ENCODE results near the gene CSMD2.

The CSMD2 gene

DNA sequence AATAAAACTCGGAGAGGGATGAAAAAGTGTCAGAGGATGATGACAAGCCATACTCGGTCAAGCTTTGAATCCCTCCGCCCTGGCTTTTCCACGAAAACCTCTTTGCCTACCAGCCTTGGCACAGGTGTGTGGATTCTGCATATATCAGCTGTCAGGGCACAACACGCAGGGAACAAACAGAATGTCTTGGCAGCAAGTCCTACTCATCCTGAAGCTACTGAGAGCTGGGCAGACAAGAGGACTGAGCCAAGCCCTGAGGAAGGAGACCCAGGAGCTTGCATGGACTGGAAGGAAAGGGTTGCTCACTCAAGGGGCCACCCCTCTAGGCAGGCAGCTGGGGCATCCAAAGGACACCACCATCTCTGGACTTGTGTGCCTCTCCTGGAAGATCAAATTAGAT lies 168.7 kb downstream of the CSMD2 start:
- no peak for DNase-seq

DNA sequence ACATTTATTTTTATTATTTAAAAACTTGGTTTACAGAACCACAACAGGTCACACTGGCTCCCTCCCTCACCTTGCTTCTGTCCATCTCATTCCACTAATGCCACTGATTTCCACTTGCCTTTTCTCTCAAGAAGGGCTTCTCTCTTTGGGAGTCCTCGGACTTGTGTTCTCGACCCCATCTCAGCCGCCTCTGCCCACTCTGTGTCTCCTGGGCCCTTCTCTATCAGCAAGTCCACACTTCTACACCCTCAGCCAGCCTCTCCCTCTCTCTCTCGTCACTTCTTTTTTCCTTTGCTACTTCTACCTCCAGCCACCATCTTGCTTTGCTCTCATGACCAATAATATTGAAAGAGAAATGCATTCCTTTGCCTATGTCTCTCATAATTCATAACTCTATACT lies 171.7 kb downstream of the CSMD2 start:
- DNase-seq, result no peak

DNA sequence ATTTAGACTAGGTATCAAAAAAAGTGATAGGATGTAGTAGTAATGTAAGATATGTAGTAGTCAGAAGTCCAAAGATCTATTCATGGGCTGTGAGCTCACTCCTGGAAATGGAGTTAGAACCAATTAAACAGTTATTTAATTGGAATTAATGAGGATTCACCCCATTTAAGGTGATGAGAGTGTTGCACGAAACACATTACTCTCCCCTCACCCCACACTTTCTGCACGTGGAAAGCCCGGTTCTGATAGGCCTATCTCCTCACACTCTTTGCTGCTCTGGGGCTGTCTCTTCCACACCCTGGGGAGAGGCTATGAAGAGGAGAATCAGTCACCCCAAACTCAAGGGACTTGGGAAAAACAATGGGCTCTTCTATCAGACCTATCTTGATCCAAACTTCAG lies 174.7 kb downstream of the CSMD2 start:
- DNase-seq, result no peak

DNA sequence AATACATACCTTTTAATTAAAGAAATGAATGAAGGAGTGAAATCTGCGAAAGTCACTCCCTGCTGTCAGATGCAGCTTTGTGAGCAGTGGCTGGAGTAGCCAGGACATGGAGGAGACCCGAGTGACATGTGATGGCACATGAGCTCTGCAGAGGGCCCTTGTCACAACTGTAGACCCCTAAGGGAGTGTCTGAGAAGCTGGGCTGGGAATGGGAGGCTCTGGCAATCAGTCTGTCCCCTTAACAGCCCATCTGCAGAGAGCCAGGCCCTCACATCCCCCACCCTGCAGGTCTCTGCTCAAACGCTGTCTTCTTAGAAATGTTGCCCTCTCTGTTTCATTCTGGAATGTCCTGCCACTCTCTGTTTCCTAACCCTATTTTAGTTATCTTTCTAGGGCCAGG lies 176.9 kb downstream of the CSMD2 start:
- DNase-seq, result no peak

DNA sequence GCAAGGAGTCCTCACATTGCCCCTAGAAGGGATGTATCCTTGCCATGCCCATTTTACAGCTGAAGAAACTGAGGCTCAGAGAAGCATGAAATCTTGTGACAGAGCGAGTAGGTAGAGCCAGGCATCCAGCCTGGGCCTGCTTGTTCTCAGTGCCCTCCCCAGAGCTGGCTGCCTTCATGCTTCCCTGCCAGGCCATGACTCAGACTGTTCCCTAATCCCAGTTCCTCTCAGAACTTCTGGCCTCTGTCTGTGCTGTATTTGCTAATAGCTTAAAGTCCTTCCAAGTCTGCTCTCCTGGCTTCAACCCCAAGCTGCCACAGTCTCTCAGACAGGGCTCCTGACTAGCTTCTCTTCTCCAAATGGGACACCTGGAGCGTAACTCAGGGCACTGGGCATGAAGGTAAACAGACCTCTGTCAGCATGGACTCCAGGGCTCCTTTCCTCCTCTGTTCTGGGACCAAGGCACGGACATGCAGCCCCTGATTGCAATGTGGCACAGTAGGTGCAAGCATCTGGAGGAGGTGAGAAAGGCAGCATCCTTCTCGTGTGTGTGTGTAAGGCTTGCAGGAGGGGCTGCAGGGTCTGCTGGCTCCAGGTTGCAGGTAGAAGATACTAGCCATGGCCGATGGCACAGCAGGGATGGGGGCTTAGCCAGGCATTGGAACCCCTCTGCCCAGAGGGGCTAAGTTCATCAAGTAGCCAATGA lies 178.5 kb downstream of the CSMD2 start:
- DNase-seq, result no peak

DNA sequence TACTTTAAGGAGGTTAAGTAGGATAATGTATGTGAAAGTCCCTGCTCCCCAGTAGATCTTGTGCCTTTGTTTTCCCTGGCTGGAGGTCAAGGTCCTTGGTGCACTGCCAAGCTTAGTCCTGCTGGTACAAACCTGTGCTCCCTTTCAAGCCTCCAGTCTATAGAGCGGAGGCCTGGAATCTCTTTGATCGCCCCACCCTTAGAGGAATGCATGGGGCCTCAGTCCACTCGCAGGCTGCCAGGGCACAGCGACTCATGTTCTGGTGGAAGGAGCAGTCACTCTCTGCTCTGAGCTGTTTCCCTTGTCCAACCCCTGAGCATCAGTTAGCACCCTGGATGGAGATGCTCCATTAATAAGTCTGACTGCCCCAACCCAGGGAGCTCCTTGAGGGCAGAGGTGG lies 179.4 kb downstream of the CSMD2 start:
- DNase-seq, result no peak

DNA sequence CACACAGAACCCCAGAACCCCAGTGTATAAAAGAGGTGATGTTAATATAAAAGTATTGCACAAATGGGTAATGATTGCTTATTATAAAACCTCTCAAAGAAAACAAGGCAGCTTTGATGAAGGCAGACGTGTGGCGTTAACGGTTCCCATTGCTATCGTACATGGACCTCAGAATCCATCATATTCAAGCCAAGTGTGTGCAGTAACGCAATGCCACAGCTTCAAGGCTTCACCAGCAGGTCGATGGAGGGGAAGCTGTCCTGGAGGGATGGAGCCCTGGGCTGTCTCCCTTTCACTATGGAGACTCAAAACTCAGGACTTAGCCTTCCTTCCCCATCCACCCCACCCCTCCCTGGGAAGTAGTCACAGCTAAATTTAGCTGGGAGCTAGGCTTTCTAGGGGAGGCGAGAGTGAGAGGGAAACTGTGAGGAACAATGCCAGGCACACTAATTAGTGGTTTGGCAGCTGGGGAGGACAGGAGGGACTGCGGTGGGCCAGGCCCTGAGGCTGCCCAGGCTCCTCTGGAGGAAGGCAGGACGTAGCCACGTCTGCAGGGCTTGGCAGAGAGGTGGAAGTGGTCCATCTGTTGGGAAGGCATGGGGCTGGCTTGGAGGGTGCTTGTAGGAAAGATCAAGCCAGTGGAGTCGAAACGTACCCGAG lies 180.0 kb downstream of the CSMD2 start:
- DNase-seq, result peak in 2 of 3 experiments; percentile 14 to 56

DNA sequence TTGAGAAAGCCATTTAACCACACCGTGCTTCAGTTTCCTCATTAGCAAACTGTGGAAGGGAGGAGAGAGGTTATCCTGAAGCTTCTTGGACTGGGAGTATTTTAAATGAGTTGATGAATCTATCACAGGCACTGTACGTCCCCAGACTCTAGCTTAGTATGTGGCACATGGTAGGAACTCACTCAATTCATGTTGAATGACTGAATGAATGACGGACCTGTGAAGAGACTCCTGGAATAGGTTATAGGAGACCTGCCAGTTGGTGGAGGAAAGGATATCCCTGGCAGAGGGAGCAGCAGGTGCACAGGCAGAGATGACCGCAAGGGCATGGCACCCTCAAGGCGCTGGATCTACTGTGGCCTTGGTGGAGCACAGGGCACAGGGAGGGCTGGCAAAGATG lies 182.6 kb downstream of the CSMD2 start:
- no peak for DNase-seq

DNA sequence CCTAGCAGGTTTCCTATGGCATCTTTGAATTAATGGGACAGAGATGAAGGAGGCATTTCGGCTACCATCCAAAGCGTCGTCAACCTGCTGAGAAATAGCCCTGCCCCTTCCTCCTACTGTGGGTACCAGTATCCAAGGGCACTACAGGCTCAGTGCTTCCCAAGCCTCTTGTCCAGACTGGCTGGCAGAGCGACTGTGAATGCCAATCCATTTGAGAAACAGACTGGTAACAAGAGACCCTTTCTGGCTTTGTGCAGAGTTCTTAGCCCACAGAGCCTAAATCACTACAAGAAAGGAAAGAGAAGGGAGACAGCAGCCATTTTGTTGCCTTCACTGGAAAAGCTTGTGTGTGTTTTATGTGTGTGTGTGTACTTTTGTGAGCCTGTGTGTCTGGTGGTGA lies 185.7 kb downstream of the CSMD2 start:
- DNase-seq, result no peak

DNA sequence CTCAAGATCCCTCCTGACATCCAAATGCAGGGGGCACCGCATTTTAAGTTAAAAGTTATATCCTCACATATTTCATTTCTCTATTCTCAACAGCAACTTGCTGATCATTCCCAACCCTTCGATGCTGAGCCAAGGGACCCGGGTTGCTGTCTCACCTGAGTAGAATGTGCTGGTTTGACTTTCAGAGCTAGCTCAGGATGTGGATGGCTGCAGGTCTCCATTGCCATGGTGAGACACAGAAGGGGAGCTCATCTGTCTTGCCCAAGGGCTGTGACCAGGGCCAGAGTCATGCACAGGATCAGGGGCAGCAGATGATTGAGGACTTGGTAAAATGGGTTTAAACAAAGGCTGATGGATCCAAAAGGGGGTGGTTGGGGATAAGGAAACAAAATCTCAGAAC lies 189.1 kb downstream of the CSMD2 start:
- DNase-seq, result no peak

DNA sequence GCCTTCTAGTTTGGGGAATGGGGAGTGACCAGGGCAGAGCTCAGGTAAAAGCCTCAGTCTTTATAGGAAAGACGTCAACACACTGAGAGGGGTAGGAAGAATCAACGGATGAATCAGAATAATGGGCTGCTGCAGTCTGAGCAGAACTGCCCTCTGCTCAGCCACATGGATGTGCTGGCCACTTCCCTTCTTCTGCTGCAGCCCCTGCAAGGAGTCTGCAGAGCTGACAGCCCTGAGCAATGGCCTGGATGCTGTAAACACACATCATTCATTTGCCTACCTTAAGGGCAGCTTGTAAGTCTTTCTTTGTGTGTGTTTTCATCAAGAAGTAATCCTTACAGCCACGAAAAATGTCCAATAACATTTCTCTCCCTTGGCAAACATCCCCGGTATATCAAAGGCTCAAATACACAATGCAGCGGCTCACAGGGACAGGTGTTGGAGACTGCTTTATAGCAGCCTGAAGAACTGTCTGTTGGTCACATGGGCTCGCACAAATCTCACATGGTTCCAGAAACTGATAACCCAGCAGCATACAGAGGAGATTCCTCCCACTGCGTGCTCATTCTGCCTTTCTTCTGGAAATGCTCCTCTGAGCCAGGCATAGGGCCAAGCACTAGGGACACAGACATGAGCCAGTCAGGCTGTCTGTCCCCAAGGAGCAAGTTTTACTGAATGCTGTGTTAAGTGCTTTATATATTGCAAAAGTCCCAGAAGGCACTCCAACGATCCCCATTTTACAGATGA lies 191.1 kb downstream of the CSMD2 start:
- peak in 1 of 3 experiments; percentile 52 for DNase-seq

DNA sequence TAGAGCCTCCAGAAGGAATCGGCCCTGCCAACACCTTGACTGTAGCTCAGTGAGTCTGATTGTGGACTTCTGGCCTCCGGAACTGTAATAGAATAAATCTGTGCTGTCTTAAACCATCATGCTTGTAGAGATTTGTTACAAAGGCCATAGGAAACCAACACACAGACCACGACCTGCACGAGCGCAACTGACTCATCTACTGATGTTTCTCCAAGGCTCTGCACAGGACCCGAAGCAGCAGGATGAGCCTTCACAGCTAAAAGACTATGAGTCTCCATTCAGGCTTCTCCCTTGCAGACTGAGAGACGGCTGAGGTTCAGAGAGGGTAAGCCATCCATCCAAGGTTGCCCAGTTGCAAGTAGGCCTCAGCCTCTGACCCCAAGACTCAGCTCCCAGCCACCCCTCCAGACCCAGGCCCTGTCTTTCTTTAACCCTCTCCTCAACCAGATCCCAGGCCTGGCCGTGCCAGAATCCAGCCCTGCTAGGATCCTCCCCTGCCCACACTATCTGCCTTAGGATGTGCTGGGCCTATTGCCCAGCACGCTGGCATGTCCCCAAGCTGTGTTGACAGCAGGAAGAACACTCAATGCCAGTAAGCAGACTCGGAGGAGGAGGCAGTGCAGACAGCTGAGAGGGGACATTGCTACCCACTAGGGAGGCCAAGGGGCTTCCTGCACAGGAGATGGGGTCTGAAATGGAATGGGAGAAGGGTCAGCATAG lies 192.2 kb downstream of the CSMD2 start:
- no peak for DNase-seq

DNA sequence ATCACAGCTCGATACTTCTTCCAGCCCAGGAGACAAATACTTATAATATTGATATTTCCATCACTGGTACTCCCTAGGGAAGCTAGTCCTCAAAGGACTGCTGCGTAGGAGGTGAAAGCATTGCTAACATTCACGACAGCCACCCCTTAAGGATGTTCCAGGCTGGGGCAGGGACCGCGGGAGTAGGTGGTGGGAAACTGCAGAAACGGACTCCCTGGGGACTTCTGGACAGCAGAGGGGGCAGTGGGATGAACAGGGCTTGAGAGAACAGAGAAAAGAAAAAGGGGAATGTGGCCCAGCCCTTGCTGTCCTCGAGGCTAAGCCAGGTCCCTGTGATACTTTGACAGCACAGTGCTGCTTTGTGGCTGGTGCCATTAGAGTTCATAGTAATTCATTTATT lies 193.1 kb downstream of the CSMD2 start:
- no peak for DNase-seq

DNA sequence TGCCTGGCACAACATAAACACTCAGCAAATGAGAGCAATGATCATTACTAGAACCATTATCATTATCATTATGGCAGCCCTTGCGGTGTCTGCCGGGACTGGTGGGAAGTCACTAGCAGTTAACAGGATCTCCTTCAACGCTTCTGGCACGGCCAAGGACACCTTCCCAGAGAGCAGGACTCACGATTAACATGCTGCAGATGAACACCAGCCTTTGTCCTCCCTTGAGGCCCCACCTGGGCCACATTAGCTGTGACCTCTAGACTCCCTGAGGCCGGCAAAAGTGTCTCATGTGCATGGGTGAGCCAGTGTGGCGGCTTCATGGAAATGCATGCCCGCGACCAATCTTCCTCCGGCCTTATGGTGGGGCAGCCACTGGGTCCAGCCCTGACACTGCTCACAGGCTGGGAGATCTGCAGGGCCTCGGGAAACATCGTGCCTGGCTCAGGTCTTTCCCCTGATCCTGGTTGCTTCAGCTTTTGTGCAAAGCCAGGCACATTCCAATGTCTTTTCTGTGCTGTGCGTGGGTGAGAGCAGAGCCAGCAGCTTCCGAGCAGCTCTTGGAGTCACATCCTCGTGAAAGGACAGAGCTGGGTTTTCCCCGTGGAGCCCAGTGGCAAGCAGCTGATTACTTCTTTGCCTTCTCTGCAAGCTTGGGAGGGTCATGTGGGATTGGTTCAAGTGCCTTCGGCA lies 193.9 kb downstream of the CSMD2 start:
- no peak for DNase-seq

DNA sequence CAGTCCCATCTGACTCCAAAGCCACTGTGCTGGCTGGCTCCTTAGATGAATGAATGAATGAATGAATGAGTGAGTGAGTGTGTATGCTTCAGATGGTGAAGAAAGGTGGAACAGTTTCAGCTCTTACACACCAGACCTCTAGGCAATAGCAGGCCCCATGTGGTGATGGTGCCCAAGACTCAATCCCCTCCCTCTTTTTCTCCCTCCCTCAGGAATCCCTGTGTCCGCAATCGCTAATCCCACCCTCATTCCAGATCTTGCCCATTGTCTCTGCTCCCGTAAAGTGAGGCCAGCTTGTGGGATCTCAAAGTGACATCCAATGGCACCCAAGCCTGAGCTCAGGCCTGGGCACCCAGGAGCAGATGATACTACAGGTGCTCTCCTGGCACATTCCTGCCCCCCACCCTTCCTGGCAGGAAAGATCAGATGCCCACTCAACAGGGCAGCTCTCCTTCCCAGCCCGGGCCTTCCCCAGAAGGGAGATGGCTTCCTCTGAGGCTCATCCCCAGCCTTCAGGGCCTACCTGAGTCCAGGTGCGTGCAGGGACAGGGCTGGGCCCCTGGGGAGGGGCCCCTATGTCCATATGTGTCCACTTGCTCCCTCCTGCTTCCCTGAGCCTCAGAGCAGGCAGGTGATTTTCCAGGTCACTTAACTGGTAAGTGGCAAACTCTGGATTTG lies 194.7 kb downstream of the CSMD2 start:
- DNase-seq, result no peak

DNA sequence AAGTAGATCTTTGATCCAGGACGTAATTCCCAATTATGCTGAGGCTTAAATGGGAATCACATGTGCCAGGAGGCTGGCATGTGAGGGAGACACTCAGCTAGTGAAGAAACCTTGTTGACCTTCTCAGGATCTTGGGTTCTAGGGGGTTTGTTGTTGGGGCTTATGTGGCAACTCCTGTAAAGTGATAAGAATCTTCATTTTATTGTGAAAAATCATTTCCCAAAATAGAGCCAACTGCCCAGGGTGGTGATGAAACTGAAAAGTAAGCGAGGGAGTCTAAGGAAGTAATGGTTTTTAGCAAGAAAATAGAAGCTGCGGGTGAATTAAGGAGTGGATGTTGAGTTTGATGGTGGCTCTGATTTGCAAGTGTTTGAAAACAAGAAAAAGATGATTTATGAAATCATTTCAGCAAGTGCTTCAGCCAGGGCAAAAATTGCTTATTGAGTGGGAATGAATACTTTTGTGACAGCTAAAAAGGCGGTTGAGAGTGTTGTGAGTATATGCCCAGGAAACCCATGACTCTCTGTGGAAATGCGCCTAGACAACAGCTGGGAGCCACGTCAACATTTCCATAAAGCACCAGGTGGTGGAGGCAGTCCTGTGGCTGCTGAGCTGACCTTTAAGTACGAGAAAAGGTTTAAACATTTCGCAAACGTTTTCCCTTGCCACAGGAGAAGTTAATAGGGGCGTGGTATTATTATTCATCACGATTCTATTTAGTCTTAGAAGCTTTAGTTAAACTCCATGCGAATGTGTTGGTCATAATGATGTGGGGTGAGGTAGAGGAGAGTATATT lies 198.5 kb downstream of the CSMD2 start:
- DNase-seq, result peak in 2 of 3 experiments; percentile 13 to 70

DNA sequence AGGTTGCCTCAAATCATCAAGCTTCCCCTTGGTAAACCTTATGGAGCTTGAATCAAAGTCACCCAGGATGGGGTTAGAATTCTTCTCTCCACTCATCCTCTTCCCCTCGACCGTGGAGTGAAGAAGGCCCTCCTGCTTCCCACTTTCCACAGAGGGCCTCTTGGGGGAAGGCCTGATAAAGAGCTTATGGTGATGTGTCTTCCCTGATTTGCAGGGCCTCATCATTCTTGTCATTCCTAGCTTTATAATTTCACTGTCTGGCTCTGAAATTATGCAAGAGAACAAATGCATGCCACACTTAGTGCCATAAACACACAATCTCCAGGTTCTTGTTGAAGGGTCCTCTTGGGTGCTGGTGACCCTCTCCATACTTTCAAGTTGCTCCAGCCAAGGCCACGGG lies 199.9 kb downstream of the CSMD2 start:
- no peak for DNase-seq

DNA sequence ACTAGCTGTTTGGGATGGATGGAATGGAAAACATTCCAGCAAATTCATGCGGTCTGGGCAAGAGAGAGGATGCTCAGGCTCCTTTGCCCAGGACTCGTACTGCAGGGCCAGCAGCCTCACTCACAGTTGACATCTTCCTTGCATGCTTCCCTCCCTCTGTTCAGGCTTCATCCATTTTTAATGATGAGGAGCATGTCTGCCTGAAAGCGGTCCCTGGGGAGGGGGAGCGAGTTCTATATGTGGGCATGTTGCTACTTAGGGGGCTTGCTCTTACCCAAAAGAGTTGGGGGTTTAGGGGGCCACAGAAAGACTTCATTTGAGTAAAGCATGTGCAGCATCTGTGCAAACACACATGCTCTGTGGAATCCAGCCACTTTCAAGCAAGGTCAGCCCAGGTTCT lies 203.0 kb downstream of the CSMD2 start:
- no peak for DNase-seq

DNA sequence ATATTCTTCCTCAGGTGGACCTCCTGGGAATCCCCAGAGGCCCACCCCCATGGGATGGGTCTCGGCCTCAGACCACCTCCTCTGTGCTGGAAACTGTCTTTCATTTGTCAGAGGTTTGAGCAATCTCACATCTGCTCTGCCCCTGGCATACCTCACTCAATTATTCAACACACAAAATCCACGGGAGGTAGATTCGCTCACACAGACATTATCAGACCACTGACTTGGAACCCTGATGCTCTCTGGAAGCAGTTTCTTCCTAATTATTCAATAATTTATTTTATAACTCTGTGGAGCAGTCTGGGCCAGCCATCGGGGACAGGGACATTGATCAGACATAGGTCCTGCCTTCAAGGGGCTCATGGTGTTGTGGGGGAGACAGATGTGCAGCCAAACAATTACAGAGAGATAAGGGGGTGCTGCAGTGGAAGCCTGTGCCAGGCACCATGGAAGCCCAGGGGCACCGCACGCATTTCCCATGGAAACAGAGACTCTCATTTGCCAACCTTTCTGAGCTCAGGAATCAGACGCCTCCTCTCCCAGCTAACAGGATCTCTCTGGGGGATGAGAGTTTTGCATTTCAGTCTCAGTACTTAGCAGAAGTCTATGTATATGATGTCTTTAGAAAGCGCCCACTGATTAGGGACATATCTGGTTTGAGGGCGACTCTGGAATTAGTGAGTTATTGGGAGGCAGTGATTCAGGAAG lies 204.7 kb downstream of the CSMD2 start:
- no peak for DNase-seq

DNA sequence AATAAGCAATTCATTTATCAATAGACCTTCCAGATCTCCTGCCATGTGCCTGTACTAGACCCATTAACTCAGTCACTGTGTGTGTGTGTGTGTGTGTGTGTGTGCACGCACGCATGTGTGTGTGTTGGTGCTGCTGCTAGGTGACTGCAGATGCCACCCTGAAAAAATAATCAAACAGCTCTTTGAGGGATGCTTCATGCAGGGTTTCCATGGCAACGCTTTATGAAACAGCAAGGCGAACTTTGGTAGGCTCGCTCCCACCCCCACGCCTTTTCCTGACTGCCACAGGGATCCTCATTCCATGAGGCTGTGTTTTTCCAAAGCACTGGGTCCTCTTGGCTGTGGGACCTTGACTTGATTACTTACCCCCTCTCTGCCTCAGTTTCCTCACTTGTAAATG lies 207.2 kb downstream of the CSMD2 start:
- peak in 2 of 3 experiments; percentile 17 to 59 for DNase-seq

DNA sequence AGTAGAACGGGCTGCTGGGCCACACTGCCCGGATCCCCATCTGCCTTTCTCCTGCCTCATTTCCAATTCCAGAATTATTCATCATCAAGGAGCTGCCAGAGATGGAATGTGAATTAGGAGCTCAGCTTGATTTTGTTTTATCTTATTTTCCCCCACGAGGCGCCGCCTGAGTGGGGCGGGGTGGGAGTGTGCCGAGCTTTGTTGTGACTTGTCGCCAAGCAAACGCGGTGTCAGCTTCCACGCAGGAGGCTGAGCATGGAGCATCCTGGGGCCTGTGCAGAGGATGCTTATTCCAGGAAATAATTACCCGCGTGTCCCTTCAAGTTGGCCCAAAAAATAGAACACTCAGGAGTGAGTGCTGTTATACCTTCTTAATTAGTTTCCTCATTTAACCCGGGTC lies 209.9 kb downstream of the CSMD2 start:
- no peak for DNase-seq

Data from NCI-H1417 (cell line).